MCF 10A (cell line): ENCODE data around the gene CHRNA5. TPM values are rescaled to one million over a fixed set of nuclear protein-coding genes. Genes with fewer than 3 reads are reported as not detected.

Source experiments
- BruUV-seq: library from RNA; stranded (reverse); fragments of 400-500 nt; replicated peaks from 2 replicates; lab custom pipeline; 2021; lab: Mats Ljungman, UMichigan
- CTCF ChIA-PET: fragments of 300-600 bp; sonication (Branson Sonifier 250); formaldehyde crosslinking; extraction: SDS; loops from one replicate; lab custom pipeline; 2021; ENCODE audit warnings: antibody characterized with exemption, inconsistent platforms; lab: Yijun Ruan, JAX
- POLR2A ChIA-PET: fragments of 300-600, 350-650 bp; sonication (Branson Sonifier 250); formaldehyde crosslinking; extraction: SDS; loops from one replicate; lab custom pipeline; 2020; ENCODE audit warnings: antibody characterized with exemption, inconsistent platforms; lab: Yijun Ruan, JAX
- DNase-seq: peaks from one replicate; pipeline ENCODE4 v3.0.0-alpha.2; 2018; ENCODE audit not compliant: unreplicated experiment
- H3K27ac Mint-ChIP-seq: one replicate; pipeline ENCODE4 v1.8.0; 2022; ENCODE audit warnings: mild to moderate bottlenecking, low read depth, mixed read lengths; ENCODE audit not compliant: unreplicated experiment
- H3K27me3 Mint-ChIP-seq: one replicate; pipeline ENCODE4 v1.8.0; 2022; ENCODE audit warnings: mixed read lengths; ENCODE audit not compliant: insufficient read depth, unreplicated experiment
- H3K36me3 Mint-ChIP-seq: one replicate; pipeline ENCODE4 v1.8.0; 2022; ENCODE audit warnings: mild to moderate bottlenecking, moderate library complexity, mixed read lengths; ENCODE audit not compliant: insufficient read depth, unreplicated experiment
- H3K4me1 Mint-ChIP-seq: one replicate; pipeline ENCODE4 v1.8.0; 2022; ENCODE audit warnings: mixed read lengths; ENCODE audit not compliant: insufficient read depth, unreplicated experiment
- H3K4me3 Mint-ChIP-seq: one replicate; pipeline ENCODE4 v1.8.0; 2022; ENCODE audit warnings: mild to moderate bottlenecking, moderate library complexity, mixed read lengths; ENCODE audit not compliant: unreplicated experiment
- H3K9me3 Mint-ChIP-seq: one replicate; pipeline ENCODE4 v1.8.0; 2022; ENCODE audit warnings: mixed read lengths; ENCODE audit not compliant: unreplicated experiment
- CTCF ChIP-seq: fragments of 200-600 bp; IDR thresholded peaks from one replicate; pipeline ENCODE4 v1.8.0; 2022; ENCODE audit warnings: antibody characterized with exemption, mild to moderate bottlenecking; ENCODE audit not compliant: unreplicated experiment
- intact Hi-C: fragments of 100-400 bp; cut with micrococcal nuclease; formaldehyde crosslinking; loops from 2 replicates; pipeline ENCODE4 v1.14.1; 2022
- total RNA-seq: library from RNA; stranded (reverse); gene quantifications from 2 replicates; pipeline ENCODE4 v1.2.3, GENCODE V29; 2022

Gene CHRNA5
- total RNA-seq, 1 experiment from 2014 or later, result 2.3 TPM

GRCh38 chr15:78615151-78615589 is 49.9 kb downstream of the CHRNA5 start:
- peaks cover 15% of the 10 kb centered on the region for H3K27me3 Mint-ChIP-seq
- DNase-seq, result no peak
- H3K36me3 Mint-ChIP-seq, result no peaks in the 10 kb centered on the region
- H3K27ac Mint-ChIP-seq, result no peak overlapping the region
- no peak overlapping the region for H3K4me3 Mint-ChIP-seq
- no peaks in the 10 kb centered on the region for H3K4me1 Mint-ChIP-seq
- CTCF ChIA-PET, result interaction anchor here (0.6 to 1.9 kb wide), 4 partner anchors 23 to 137 kb away, joined by 5 to 6 read pairs (median 5); no protein-coding TSS in a partner anchor
- H3K9me3 Mint-ChIP-seq, result no peaks in the 10 kb centered on the region
- TF ChIP-seq CTCF, result no peak
- intact Hi-C loops, result no loop called here
- no TSS peak for BruUV-seq
- POLR2A ChIA-PET, result no interaction called here

DNA sequence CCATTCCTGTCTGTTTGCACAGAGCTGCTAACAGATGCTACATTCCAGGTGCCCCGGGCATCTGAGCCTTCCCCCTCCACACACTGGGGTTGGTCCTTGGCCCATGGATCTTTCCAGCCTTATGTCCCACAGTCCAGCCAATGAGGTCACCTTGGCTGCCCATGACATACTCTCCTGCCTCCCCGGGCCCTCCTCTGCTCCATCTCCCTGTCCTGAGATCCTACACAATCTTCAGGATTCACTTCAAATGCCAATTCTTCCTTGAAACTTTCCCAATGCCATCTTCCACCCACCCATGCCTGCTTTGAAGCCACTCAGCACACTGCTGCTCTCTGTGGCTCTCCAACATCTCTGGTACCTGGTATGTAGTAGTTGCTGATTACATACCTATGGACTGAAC is 51.2 kb downstream of the CHRNA5 start:
- BruUV-seq, result no TSS peak
- Mint-ChIP-seq H3K27ac (no peak overlapping the region), H3K9me3 (no peaks in the 10 kb centered on the region), H3K4me1 (no peaks in the 10 kb centered on the region), H3K27me3 (peaks cover 14% of the 10 kb centered on the region), H3K4me3 (no peak overlapping the region), H3K36me3 (no peaks in the 10 kb centered on the region)
- intact Hi-C loops, result no loop called here
- POLR2A ChIA-PET, result no interaction called here
- DNase-seq, result no peak
- CTCF ChIA-PET, result interaction anchor here (1.3 to 1.9 kb wide), 3 partner anchors 22 to 135 kb away, joined by 6 to 11 read pairs (median 9); no protein-coding TSS in a partner anchor
- TF ChIP-seq CTCF, result no peak

GRCh38 chr15:78617076-78617475 is 51.8 kb downstream of the CHRNA5 start:
- CTCF ChIA-PET, result interaction anchor here (1.0 to 3.2 kb wide), 5 partner anchors 11 to 135 kb away, joined by 6 to 21 read pairs (median 9); no protein-coding TSS in a partner anchor
- no TSS peak for BruUV-seq
- no peak for TF ChIP-seq CTCF
- intact Hi-C loops, result no loop called here
- Mint-ChIP-seq H3K27me3 (peaks cover 20% of the 10 kb centered on the region), H3K4me3 (no peak overlapping the region), H3K4me1 (no peaks in the 10 kb centered on the region), H3K9me3 (no peaks in the 10 kb centered on the region), H3K27ac (no peak overlapping the region), H3K36me3 (no peaks in the 10 kb centered on the region)
- POLR2A ChIA-PET, result no interaction called here
- no peak for DNase-seq

DNA sequence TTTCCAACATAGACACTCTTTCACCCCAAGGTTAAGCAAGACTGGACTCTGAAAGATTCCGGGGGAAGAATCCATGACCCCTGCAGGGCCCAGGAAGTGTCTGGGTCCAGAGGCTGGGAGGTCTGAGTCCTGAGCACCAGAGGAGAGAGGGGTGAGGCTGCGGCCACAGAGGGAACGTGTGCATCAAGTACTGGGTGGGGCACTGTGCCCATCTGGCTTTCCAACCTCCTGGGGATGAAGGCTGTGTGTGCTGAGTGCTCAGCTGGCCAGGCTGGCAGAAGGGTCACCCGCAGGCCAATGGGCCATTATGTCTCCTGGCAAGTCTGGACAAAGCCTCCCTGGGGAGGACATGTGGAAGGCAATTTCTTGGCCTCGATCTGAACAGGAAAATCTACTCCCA is 52.2 kb downstream of the CHRNA5 start:
- CTCF ChIA-PET, result interaction anchor here (0.7 to 3.2 kb wide), 5 partner anchors 10 to 92 kb away, joined by 3 to 21 read pairs (median 3); no protein-coding TSS in a partner anchor

More for the DNA sequence above, 52.2 kb downstream of the CHRNA5 start:
- intact Hi-C loops, result no loop called here
- POLR2A ChIA-PET, result interaction anchor here (0.7 kb wide), 1 partner anchor 42 kb away, joined by 3 read pairs; no protein-coding TSS in a partner anchor
- peak; percentile 10 for DNase-seq
- Mint-ChIP-seq H3K27ac (no peak overlapping the region), H3K9me3 (no peaks in the 10 kb centered on the region), H3K36me3 (no peaks in the 10 kb centered on the region), H3K4me3 (no peak overlapping the region), H3K27me3 (peaks cover 24% of the 10 kb centered on the region), H3K4me1 (no peaks in the 10 kb centered on the region)
- no TSS peak for BruUV-seq
- no peak for TF ChIP-seq CTCF
